GM10266 (cell line): ENCODE measurements around the gene HDAC4.

ENCODE experiments used
- DNase-seq: peaks from one replicate; pipeline ENCODE4 v3.0.0; 2012; ENCODE audit errors: extremely low spot score
- CTCF ChIP-seq: IDR thresholded peaks from 2 replicates; pipeline ENCODE4 v1.5.1; 2012; ENCODE audit warnings: mild to moderate bottlenecking, low read depth; ENCODE audit not compliant: control insufficient read depth, insufficient read depth; ENCODE audit errors: missing control alignments

Gene HDAC4

DNA sequence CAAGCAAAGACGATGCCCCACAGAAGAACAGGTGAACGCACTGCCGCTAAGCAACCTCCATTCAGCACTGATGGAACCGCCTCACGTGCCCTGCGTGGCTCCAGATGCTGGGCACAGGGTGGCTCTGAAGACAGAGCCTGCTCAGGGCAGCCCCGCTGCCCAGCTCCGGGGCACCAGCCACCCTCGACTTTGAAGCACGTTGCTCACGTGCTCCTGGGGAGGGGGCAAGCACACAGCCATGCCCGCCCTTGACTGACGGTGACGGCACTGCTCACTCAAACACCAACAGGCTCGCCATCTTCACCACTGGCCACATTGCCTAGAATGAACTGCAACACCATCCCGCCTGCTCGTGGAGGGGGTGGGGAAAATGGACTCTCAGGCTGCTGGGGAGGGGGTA, 251.3 kb downstream of the HDAC4 start:
- DNase-seq: no peak
- TF ChIP-seq CTCF: no peak

DNA sequence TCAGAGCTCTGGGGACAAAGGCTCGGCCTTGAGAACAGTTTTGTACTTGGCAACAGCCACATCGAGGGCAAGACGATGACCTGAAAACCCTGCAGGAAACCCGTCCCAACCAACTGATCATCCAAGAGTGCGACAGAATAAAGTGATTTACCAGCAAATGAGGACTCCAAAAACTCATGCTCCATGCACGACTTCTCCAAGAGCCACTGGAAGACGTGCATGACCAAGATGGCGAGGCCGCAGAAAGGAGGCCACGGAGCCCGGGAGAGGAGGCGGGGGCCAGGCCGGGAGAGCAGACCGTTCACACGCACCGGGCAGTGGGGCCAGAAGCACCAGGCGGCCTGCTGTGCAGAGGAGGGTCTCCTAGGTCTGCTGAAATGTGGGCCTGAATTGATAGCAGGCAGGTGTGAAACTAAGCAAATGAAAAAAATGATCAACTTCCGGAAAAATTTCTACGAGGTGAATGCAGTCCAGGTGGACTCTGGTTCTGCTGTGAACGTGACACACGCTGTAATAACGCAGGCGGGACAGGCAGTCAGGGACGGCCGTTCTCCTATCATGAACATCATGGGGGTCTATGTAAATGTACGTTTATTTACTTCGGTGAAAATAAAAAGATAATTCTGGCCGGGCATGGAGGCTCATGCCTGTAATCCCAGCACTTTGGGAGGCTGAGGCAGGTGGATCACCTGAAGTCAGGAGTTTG, 252.2 kb downstream of the HDAC4 start:
- DNase-seq: no peak
- no peak for TF ChIP-seq CTCF

- no peak for TF ChIP-seq CTCF
- no peak for DNase-seq
These were observed 253.4 kb downstream of the HDAC4 start for GRCh38 chr2:239147376-239147775.

DNA sequence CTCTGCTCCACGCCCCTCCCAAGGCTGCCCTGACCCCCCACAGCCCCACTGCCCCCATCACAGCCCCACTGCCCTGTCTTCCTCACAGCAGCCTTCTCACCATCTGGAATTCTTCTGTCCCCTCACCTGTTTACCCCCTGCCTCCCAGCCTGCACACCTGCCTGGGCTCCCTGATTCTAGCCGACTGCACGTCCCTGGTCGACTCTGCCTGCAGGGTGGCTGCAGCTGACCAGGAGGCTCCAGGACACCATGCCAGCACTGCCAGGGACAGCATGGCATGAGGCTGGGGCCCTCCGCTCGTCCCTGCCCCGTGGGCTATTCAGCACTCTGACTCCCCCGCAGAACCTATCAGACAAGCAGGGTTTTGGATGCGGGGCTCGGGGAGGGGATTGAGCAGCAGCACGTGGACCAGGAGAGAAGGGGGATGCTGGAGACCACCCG, 254.1 kb downstream of the HDAC4 start:
- TF ChIP-seq CTCF: no peak
- no peak for DNase-seq

DNA sequence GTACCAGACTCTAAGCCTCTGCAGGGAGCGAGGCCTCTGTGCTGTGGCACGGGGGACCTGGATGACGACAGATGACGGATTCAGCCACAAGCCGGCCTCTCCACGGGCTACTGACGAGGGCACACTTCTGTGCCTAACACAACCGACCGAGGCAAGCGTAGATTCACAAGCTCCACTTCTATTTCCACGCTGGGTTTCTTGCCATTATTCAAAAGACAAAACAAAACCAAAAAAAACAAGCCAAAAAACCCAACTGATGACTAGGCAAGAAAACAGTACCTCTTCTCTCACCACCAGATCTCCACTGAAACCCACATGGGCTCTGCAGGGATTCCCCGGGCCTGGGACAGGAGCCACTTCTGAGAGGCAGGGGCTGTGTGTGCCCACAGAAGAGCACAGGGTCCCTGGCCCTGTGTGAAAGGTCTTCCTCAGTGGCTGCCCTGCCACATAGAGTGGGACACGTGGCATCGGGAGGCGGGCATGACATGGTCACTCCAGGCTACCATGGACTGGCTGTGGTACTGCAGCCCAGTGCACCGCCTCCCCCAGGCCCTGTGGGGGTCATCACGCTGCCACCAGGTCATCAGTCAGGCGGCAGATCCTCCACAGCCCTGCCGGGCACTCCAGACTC, 254.7 kb downstream of the HDAC4 start:
- TF ChIP-seq CTCF: no peak
- peak; percentile 51 for DNase-seq

- no peak for TF ChIP-seq CTCF
These were observed 255.2 kb downstream of the HDAC4 start for GRCh38 chr2:239145601-239146000.

DNA sequence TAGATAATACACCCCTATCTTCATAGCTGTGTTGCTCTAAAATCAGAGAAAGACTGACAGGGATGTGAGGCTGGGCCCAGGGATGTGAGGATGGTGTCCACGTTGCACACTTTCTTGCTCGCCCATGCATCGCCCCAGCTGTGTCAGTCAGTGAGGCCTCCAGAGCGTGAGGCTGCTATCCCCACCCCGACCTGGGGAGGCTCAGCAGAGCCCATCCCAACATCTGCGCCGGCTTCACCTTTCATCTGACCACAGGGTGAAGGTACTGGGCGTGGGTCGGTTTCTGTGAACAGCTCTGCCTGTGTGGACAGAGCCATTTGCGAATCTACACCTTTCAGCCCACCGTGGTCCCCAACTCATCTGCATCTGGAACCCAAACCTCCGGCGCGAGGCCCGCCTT, 255.7 kb downstream of the HDAC4 start:
- TF ChIP-seq CTCF: no peak
- no peak for DNase-seq

More at GRCh38 chr2:239145601-239146000, 255.2 kb downstream of the HDAC4 start:
- no peak for DNase-seq
